OCI-LY1 (cell line): Measurements from ENCODE around the gene ZNF354B.
"Not testable (repeated sequence)": the region's sequence is repeated elsewhere in the genome, so short reads cannot be mapped to it uniquely, and the experiment has no call there.

Experiments
- H2AFZ ChIP-seq: fragments of 200-600 bp; sonication (generic), shearing (Covaris generic); 2 replicates; pipeline ENCODE4 v1.6.0; 2014; ENCODE audit warnings: antibody characterized with exemption, mild to moderate bottlenecking, low read length
- H3F3A ChIP-seq: fragments of 200-600 bp; sonication (generic), shearing (Covaris generic); 2 replicates; pipeline ENCODE4 v1.6.0; 2014; ENCODE audit warnings: mild to moderate bottlenecking, antibody characterized with exemption, low read length, moderate library complexity; ENCODE audit not compliant: insufficient read depth
- H3K27ac ChIP-seq: fragments of 200-600 bp; sonication (generic); 2 replicates; pipeline ENCODE4 v1.5.1; 2014; ENCODE audit warnings: low read length, mixed run types, mild to moderate bottlenecking, low read depth; ENCODE audit not compliant: poor library complexity, severe bottlenecking
- H3K27me3 ChIP-seq: fragments of 200-600 bp; sonication (generic); 2 replicates; pipeline ENCODE4 v1.6.0; 2014; ENCODE audit warnings: antibody characterized with exemption, mild to moderate bottlenecking, low read length, moderate library complexity; ENCODE audit not compliant: insufficient read depth
- H3K36me3 ChIP-seq: fragments of 200-600 bp; sonication (generic); 2 replicates; pipeline ENCODE4 v1.6.1; 2014; ENCODE audit warnings: mild to moderate bottlenecking, antibody characterized with exemption, low read length, moderate library complexity, mixed read lengths; ENCODE audit not compliant: insufficient read depth
- H3K4me1 ChIP-seq: fragments of 200-600 bp; sonication (generic); 2 replicates; pipeline ENCODE4 v1.5.1; 2014; ENCODE audit warnings: mild to moderate bottlenecking, low read length, moderate library complexity; ENCODE audit not compliant: insufficient read depth, severe bottlenecking
- H3K4me2 ChIP-seq: fragments of 200-600 bp; sonication (generic), shearing (Covaris generic); 2 replicates; pipeline ENCODE4 v1.6.1; 2014; ENCODE audit warnings: low read length
- H3K4me3 ChIP-seq: fragments of 200-600 bp; sonication (generic); 2 replicates; pipeline ENCODE4 v1.5.1; 2014; ENCODE audit warnings: low read length, low read depth, mild to moderate bottlenecking, mixed read lengths; ENCODE audit not compliant: poor library complexity, severe bottlenecking
- H3K79me2 ChIP-seq: fragments of 200-600 bp; shearing (Covaris generic); 2 replicates; pipeline ENCODE4 v1.6.1; 2016; ENCODE audit warnings: mixed run types, low read length, mixed read lengths; ENCODE audit not compliant: insufficient read depth
- H3K9ac ChIP-seq: fragments of 200-600 bp; sonication (generic), shearing (Covaris generic); 2 replicates; pipeline ENCODE4 v1.6.1; 2014; ENCODE audit warnings: mild to moderate bottlenecking, low read length, mixed read lengths
- H3K9me2 ChIP-seq: fragments of 200-600 bp; sonication (generic), shearing (Covaris generic); 2 replicates; pipeline ENCODE4 v1.6.1; 2014; ENCODE audit warnings: low read depth, mild to moderate bottlenecking, low read length, mixed read lengths
- H3K9me3 ChIP-seq: fragments of 200-600 bp; shearing (Covaris generic); 2 replicates; pipeline ENCODE4 v1.6.1; 2014; ENCODE audit warnings: low read length, mixed read lengths
- H4K20me1 ChIP-seq: fragments of 200-600 bp; sonication (generic), shearing (Covaris generic); 2 replicates; pipeline ENCODE4 v1.6.0; 2016; ENCODE audit warnings: mild to moderate bottlenecking, low read length; ENCODE audit not compliant: insufficient read depth
- EZH2 ChIP-seq: fragments of 200-600 bp; sonication (generic), shearing (Covaris generic); IDR thresholded peaks from 2 replicates; pipeline ENCODE4 v1.8.0; 2017; ENCODE audit warnings: borderline replicate concordance, mixed run types, mild to moderate bottlenecking, antibody characterized with exemption, low read length, moderate library complexity, mixed read lengths
- TF ChIP-seq, protein P1 (sequence below): fragments of 200-600 bp; sonication (generic), shearing (Covaris generic); IDR thresholded peaks from 2 replicates; pipeline ENCODE4 v1.5.1; 2017; ENCODE audit warnings: mild to moderate bottlenecking, antibody characterized with exemption, low read length, moderate library complexity, mixed read lengths

Gene ZNF354B

DNA sequence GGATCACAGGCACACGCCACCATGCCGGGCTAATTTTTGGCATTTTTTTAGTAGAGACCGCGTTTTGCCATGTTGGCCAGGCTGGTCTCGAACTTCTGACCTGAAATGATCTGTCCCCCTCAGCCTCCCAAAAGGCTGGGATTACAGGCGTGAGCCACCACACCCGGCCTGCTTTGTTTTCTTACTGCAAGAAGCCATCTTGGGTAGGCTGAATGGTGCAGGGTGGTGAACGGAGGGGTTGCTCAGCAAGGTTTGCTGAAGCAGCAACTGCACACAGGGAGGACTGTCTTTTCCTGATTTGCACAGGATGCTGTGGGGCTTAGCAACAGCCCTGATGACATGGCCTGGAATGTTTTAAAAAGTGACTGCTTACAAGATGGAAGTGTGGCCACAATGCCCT lies 10.7 kb downstream of the ZNF354B start:
- Histone ChIP-seq H3K27me3 (no peaks in the 10 kb centered on the region), H3K36me3 (no peaks in the 10 kb centered on the region; the same call in 1 of the 2 replicates), H3K9ac (no peak overlapping the region), H3K4me2 (no peak overlapping the region), H3K4me3 (no peak overlapping the region), H2AFZ (no peak overlapping the region), H3K9me3 (no peaks in the 10 kb centered on the region), H3K9me2 (no peaks in the 10 kb centered on the region), H3K4me1 (no peaks in the 10 kb centered on the region), H4K20me1 (no peaks in the 10 kb centered on the region), H3F3A (no peaks in the 10 kb centered on the region), H3K27ac (no peak overlapping the region), H3K79me2 (no peaks in the 10 kb centered on the region)
- TF ChIP-seq, protein P1, sequence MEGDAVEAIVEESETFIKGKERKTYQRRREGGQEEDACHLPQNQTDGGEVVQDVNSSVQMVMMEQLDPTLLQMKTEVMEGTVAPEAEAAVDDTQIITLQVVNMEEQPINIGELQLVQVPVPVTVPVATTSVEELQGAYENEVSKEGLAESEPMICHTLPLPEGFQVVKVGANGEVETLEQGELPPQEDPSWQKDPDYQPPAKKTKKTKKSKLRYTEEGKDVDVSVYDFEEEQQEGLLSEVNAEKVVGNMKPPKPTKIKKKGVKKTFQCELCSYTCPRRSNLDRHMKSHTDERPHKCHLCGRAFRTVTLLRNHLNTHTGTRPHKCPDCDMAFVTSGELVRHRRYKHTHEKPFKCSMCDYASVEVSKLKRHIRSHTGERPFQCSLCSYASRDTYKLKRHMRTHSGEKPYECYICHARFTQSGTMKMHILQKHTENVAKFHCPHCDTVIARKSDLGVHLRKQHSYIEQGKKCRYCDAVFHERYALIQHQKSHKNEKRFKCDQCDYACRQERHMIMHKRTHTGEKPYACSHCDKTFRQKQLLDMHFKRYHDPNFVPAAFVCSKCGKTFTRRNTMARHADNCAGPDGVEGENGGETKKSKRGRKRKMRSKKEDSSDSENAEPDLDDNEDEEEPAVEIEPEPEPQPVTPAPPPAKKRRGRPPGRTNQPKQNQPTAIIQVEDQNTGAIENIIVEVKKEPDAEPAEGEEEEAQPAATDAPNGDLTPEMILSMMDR, result no peak
- TF ChIP-seq EZH2, result no peak

DNA sequence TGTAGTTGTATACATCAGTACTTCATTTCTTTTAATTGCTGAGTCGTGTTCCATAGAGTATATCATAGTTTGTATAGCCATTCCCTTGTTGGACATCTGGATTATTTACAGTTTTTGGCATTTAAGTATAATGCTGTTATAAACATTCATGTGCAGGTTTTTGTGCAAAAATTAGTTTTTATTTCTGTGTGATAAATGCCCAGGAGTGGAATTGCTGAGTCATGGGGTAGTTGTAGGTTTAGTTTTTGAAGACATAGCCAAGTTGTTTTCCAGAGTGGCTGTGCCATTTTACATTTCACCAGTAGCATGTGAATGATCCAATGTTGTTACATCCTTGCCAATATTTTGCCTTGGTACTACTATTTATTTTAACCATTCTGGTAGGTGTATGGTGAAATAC lies 12.5 kb downstream of the ZNF354B start:
- H3K4me1 ChIP-seq, result no peaks in the 10 kb centered on the region
- no peaks in the 10 kb centered on the region for H3K9me3 ChIP-seq
- H3K27me3 ChIP-seq, result no peaks in the 10 kb centered on the region
- no peak overlapping the region for H3K4me2 ChIP-seq
- H3K27ac ChIP-seq, result no peak overlapping the region
- H4K20me1 ChIP-seq, result no peaks in the 10 kb centered on the region
- no peak overlapping the region for H3K9ac ChIP-seq
- H3K9me2 ChIP-seq, result no peaks in the 10 kb centered on the region
- TF ChIP-seq, protein P1, result no peak
- no peak for TF ChIP-seq EZH2
- H3F3A ChIP-seq, result no peaks in the 10 kb centered on the region
- H3K79me2 ChIP-seq, result no peaks in the 10 kb centered on the region
- no peak overlapping the region for H2AFZ ChIP-seq
- H3K36me3 ChIP-seq, result no peaks in the 10 kb centered on the region
- H3K4me3 ChIP-seq, result no peak overlapping the region

DNA sequence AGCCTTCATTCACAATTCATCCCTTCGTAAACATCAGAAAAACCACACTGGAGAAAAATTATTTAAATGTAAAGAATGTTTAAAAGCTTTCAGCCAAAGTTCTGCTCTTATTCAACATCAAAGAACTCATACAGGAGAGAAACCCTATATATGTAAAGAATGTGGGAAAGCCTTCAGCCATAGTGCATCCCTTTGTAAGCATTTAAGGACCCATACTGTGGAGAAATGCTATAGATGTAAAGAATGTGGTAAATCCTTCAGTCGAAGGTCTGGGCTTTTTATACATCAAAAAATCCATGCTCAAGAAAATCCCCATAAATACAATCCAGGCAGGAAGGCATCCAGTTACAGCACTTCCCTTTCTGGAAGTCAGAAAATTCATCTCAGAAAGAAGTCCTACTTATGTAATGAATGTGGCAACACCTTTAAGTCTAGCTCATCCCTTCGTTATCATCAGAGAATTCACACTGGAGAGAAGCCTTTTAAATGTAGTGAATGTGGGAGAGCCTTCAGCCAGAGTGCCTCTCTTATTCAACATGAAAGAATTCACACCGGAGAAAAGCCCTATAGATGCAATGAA lies 23.5 kb downstream of the ZNF354B start:
- not testable (repeated sequence) for H3K36me3 ChIP-seq, H3K9ac ChIP-seq, H3K4me3 ChIP-seq, H2AFZ ChIP-seq, H3F3A ChIP-seq, H3K4me2 ChIP-seq, H3K27me3 ChIP-seq, H3K9me2 ChIP-seq, H3K27ac ChIP-seq, H4K20me1 ChIP-seq, H3K4me1 ChIP-seq, H3K79me2 ChIP-seq
- peaks cover 27% of the 10 kb centered on the region for H3K9me3 ChIP-seq

DNA sequence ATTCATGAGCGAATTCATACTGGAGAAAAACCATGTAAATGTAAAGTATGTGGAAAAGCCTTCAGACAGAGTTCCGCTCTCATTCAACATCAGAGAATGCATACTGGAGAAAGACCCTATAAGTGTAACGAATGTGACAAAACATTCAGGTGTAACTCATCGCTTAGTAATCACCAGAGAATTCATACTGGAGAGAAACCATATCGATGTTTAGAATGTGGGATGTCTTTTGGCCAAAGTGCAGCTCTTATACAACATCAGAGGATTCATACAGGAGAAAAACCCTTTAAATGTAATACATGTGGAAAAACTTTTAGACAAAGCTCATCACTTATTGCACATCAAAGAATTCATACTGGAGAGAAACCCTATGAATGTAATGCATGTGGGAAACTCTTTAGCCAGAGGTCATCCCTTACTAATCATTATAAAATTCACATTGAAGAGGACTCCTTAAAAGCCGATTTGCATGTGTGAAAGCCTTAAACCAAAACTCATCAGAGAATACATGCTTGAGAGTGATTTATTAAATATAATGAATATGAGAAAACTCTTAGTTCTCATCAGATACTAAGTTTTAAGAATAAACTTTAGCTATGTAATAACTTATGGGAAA lies 24.2 kb downstream of the ZNF354B start:
- H3K36me3 ChIP-seq, result no peaks in the 10 kb centered on the region
- H3K79me2 ChIP-seq, result no peaks in the 10 kb centered on the region
- no peaks in the 10 kb centered on the region for H3K4me1 ChIP-seq
- H3K9me3 ChIP-seq, result peaks cover 28% of the 10 kb centered on the region
- H3K9me2 ChIP-seq, result no peaks in the 10 kb centered on the region
- no peaks in the 10 kb centered on the region for H3K27me3 ChIP-seq
- no peak overlapping the region for H3K9ac ChIP-seq
- H3K27ac ChIP-seq, result no peak overlapping the region
- H3K4me2 ChIP-seq, result no peak overlapping the region
- no peak for TF ChIP-seq EZH2
- TF ChIP-seq, protein P1, result no peak
- H2AFZ ChIP-seq, result no peak overlapping the region
- no peak overlapping the region for H3K4me3 ChIP-seq
- no peaks in the 10 kb centered on the region for H4K20me1 ChIP-seq
- no peaks in the 10 kb centered on the region for H3F3A ChIP-seq
